Stimulated activated CD4-positive, alpha-beta T cell treated with anti-CD3 and anti-CD28 coated beads, Interleukin-15, amount 100 ng/mL, for 24 hours (primary cell): Measurements from ENCODE around the gene RPH3AL.

Experiments used
- DNase-seq: peaks from one replicate; pipeline ENCODE4 v3.0.0-alpha.2; 2020

RPH3AL gene

GRCh38 chr17:351449-351738 is 1.2 kb downstream of the RPH3AL start:
- DNase-seq = no peak

- DNase-seq = no peak
These were observed 1.7 kb downstream of the RPH3AL start for GRCh38 chr17:350706-351448.

- no peak for DNase-seq
These were observed 2.9 kb downstream of the RPH3AL start for GRCh38 chr17:349666-350065.

- no peak for DNase-seq
These were observed 3.7 kb downstream of the RPH3AL start for GRCh38 chr17:348692-349425.

- DNase-seq = no peak
These were observed 4.6 kb downstream of the RPH3AL start for GRCh38 chr17:348012-348411.

- no peak for DNase-seq
These were observed 5.2 kb downstream of the RPH3AL start for GRCh38 chr17:347309-347899.

- DNase-seq = no peak
These were observed 6.4 kb downstream of the RPH3AL start for GRCh38 chr17:345992-346785.

GRCh38 chr17:345261-345660 is 7.3 kb downstream of the RPH3AL start:
- no peak for DNase-seq

- no peak for DNase-seq
These were observed 8.5 kb downstream of the RPH3AL start for GRCh38 chr17:343875-344752.

GRCh38 chr17:343211-343610 is 9.4 kb downstream of the RPH3AL start:
- DNase-seq = no peak

- DNase-seq = no peak
These were observed 12.5 kb downstream of the RPH3AL start for GRCh38 chr17:340074-340473.

GRCh38 chr17:339193-340061 is 13.2 kb downstream of the RPH3AL start:
- DNase-seq = no peak

GRCh38 chr17:338442-339192 is 14.0 kb downstream of the RPH3AL start:
- no peak for DNase-seq

- no peak for DNase-seq
These were observed 14.7 kb downstream of the RPH3AL start for GRCh38 chr17:337866-338265.

GRCh38 chr17:337453-337852 is 15.2 kb downstream of the RPH3AL start:
- DNase-seq = no peak

- no peak for DNase-seq
These were observed 15.6 kb downstream of the RPH3AL start for GRCh38 chr17:337022-337420.

- peak; percentile 59 for DNase-seq
These were observed 16.2 kb downstream of the RPH3AL start for GRCh38 chr17:336110-337021.

- DNase-seq = peak; percentile 18
These were observed 16.9 kb downstream of the RPH3AL start for GRCh38 chr17:335691-336090.

GRCh38 chr17:334974-335481 is 17.6 kb downstream of the RPH3AL start:
- DNase-seq = no peak
